T-cell (primary cell): Measurements from ENCODE around the gene WDR26. TPM values are rescaled to one million over a fixed set of nuclear protein-coding genes. Genes with fewer than 3 reads are reported as not detected.
A peak's percentile ranks its signal among the peaks of the same experiment; 100 is the strongest.

Experiments used
- ATAC-seq, 4 experiments: fragments of 200-7000 bp in 3 of 4; fragments of 150-1000 bp in 1 of 4; cut with Tn5 transposase; replicated peaks in 1 of 4; 1 replicate in 3 of 4; 2 replicates in 1 of 4; pipeline ENCODE4 v1.10.0; 2021; ENCODE audit warnings: moderate library complexity in 3 of 4, mild to moderate bottlenecking in 2 of 4, moderate number of reproducible peaks in 1 of 4
- CTCF ChIA-PET, 2 donors: fragments of 300-600 bp; sonication (Branson Sonifier 250); formaldehyde crosslinking; loops; one replicate each; lab custom pipeline; 2022; ENCODE audit warnings: antibody characterized with exemption in 2 of 2; lab: Charles Lee
- POLR2A ChIA-PET, 2 donors: fragments of 300-600 bp; sonication (Branson Sonifier 250); formaldehyde crosslinking; loops; one replicate each; lab custom pipeline; 2022; ENCODE audit warnings: antibody characterized with exemption in 2 of 2; lab: Charles Lee
- DNase-seq, 35 experiments: peaks; one replicate each; pipeline versions ENCODE4 v3.0.0 to v3.0.0-alpha.2; 2013 to 2023
- H3K27ac ChIP-seq: one replicate; pipeline ENCODE4 v1.5.1; 2013; ENCODE audit warnings: low read length
- H3K27me3 ChIP-seq, 2 experiments: replicated peaks in 1 of 2; 1 replicate in 1 of 2; 2 replicates in 1 of 2; pipeline versions ENCODE4 v1.6.1 to v1.7.0; 2013; ENCODE audit warnings: low read length in 1 of 2, mixed read lengths in 1 of 2; ENCODE audit not compliant: control insufficient read depth in 2 of 2, insufficient read depth in 2 of 2; ENCODE audit errors: extremely low read depth in 1 of 2
- H3K36me3 ChIP-seq, 2 donors: 1 replicate in 1 of 2; 2 replicates in 1 of 2; pipeline versions ENCODE4 v1.6.1 to v1.7.0; 2013; ENCODE audit warnings: low read length in 1 of 2; ENCODE audit not compliant: control insufficient read depth in 2 of 2, insufficient read depth in 1 of 2; ENCODE audit errors: extremely low read depth in 1 of 2
- H3K4me1 ChIP-seq, 2 experiments: 1 replicate in 1 of 2; 2 replicates in 1 of 2; pipeline versions ENCODE4 v1.6.1 to v1.7.0; 2013; ENCODE audit warnings: low read length in 2 of 2, mixed read lengths in 1 of 2; ENCODE audit not compliant: insufficient read depth in 2 of 2, control insufficient read depth in 1 of 2; ENCODE audit errors: extremely low read depth in 1 of 2
- H3K4me3 ChIP-seq, 2 donors: 1 replicate in 1 of 2; 2 replicates in 1 of 2; pipeline versions ENCODE4 v1.5.1 to v1.7.0; 2013; ENCODE audit warnings: mild to moderate bottlenecking in 2 of 2, low read length in 1 of 2, moderate library complexity in 1 of 2; ENCODE audit not compliant: control insufficient read depth in 1 of 2; ENCODE audit errors: extremely low read depth in 1 of 2
- H3K9me3 ChIP-seq: 2 replicates; pipeline ENCODE4 v1.7.0; 2013
- H3K27ac Mint-ChIP-seq, 2 donors: one replicate each; pipeline ENCODE4 v1.8.0; 2020 to 2021; ENCODE audit warnings: mild to moderate bottlenecking in 2 of 2, mixed read lengths in 2 of 2
- H3K27me3 Mint-ChIP-seq, 2 donors: one replicate each; pipeline ENCODE4 v1.8.0; 2021 to 2022; ENCODE audit warnings: mixed read lengths in 2 of 2
- H3K36me3 Mint-ChIP-seq: one replicate; pipeline ENCODE4 v1.8.0; 2021; ENCODE audit warnings: mixed read lengths
- H3K4me1 Mint-ChIP-seq, 3 donors: one replicate each; pipeline ENCODE4 v1.8.0; 2020 to 2022; ENCODE audit warnings: mixed read lengths in 3 of 3, mild to moderate bottlenecking in 1 of 3
- H3K4me3 Mint-ChIP-seq, 3 donors: one replicate each; pipeline ENCODE4 v1.8.0; 2020 to 2022; ENCODE audit warnings: mild to moderate bottlenecking in 3 of 3, mixed read lengths in 3 of 3, moderate library complexity in 3 of 3
- H3K9me3 Mint-ChIP-seq, 3 donors: one replicate each; pipeline ENCODE4 v1.8.0; 2020 to 2022; ENCODE audit warnings: mixed read lengths in 3 of 3
- WGBS: methylation state at CpG from one replicate; pipeline ENCODE4 v1.1.5; 2013; ENCODE audit warnings: missing lambda C conversion rate; ENCODE audit not compliant: insufficient coverage; 5-methylcytosine and 5-hydroxymethylcytosine counted together
- total RNA-seq, 35 experiments: library from RNA in 6 of 35; stranded (reverse) in 6 of 35; fragments of 120-200 nt in 1 of 35; gene quantifications; one replicate each; pipeline versions ENCODE4 v1.2.1 to v1.2.4 and lab custom pipeline; 2013 to 2026

WDR26 gene
- total RNA-seq, 5 donors from 2014 or later (not counting 1 experiment from before 2014, with no cell fraction given): 90.7 to 166 (median 96.3) TPM

DNA sequence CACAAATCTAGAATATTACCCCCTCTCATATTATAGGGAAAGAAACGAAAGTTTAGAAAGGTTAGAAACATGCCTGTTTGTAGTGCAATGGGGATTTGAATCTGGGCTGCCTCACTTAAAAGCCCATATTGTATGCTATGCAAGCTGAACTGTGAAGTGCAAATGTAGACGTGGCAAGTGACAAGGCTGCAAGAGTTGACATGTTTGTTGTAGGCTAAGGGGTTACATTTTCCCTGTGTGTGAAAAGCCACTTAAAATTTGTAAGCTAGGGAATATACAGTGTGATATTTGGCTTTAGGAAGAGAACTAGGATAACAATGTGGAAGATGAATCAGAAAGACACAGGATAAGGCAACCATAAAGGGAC, 29.0 kb downstream of the WDR26 start:
- Mint-ChIP-seq H3K27me3 (no peaks in the 10 kb centered on the region), H3K9me3 (no peaks in the 10 kb centered on the region), H3K36me3 (peaks cover 47% of the 10 kb centered on the region), H3K4me3 (no peak overlapping the region), H3K4me1 (peaks cover 22 to 41% (median 37%) of the 10 kb centered on the region in 3 donors), H3K27ac (peak overlapping the region; percentile 27 to 41)
- CTCF ChIA-PET: interaction anchor here in 1 of 2 donors (0.6 kb wide), 1 partner anchor 10 kb away, joined by 4 read pairs; no protein-coding TSS in a partner anchor
- POLR2A ChIA-PET: interaction anchor here (0.6 kb wide), 2 partner anchors 11 to 13 kb away, joined by 3 to 4 read pairs; no protein-coding TSS in a partner anchor
- peaks cover 0 to 4% of the 10 kb centered on the region in 2 experiments for H3K4me1 ChIP-seq
- no peaks in the 10 kb centered on the region for H3K27me3 ChIP-seq
- 100% methylated on average over 1 of the region's 2 CpGs for WGBS
- no peak overlapping the region for H3K4me3 ChIP-seq
- H3K9me3 ChIP-seq: no peaks in the 10 kb centered on the region
- DNase-seq (no peak), ATAC-seq (no peak)
- H3K36me3 ChIP-seq: peaks cover 4 to 67% of the 10 kb centered on the region in 2 donors
- no peak overlapping the region for H3K27ac ChIP-seq

DNA sequence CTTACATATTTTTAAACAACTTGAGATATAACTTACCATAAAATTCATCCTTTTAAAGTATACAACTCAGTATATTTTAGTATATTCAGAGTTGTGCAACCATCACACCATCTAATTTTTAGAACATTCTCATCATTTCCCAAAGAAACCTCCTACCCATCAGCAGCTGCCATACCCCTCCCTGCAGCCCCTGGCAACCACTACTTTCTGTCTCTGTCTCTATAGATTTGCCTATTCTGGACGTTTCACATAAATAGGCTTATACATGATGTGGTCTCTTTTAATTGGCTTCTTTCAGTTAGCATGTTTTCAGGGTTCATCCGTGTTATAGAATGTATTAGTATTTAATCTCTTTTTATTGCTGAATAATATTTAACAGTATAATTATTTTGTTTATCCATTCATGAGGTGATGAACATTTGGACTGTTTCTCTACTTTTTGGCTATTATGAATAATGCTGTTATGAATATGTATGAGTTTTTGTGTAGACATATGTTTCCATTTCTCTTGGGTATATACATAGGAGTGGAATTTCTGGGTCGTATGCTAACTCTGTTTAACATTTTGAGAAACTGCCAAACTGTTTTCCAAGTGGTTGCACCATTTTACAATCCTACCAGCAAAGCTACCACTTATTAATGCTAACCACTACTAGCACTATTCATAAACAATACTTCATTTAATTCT, 29.5 kb downstream of the WDR26 start:
- no peaks in the 10 kb centered on the region for H3K27me3 Mint-ChIP-seq
- ChIA-PET POLR2A (interaction anchor here (0.5 to 1.0 kb wide), 5 partner anchors 14 to 54 kb away, joined by 3 to 7 read pairs (median 3); no protein-coding TSS in a partner anchor), CTCF (interaction anchor here in 1 of 2 donors (0.8 to 1.1 kb wide), 2 partner anchors 23 to 52 kb away, joined by 3 to 8 read pairs; no protein-coding TSS in a partner anchor)
- H3K9me3 ChIP-seq: no peaks in the 10 kb centered on the region
- peaks cover 0 to 4% of the 10 kb centered on the region in 2 experiments for H3K4me1 ChIP-seq
- H3K4me3 ChIP-seq: no peak overlapping the region
- no peaks in the 10 kb centered on the region for H3K9me3 Mint-ChIP-seq
- no peak overlapping the region for H3K27ac ChIP-seq
- peaks cover 3 to 66% of the 10 kb centered on the region in 2 donors for H3K36me3 ChIP-seq
- H3K27ac Mint-ChIP-seq: peak overlapping the region in 1 of 2 donors; percentile 62
- no peak for DNase-seq
- no CpG with 5 or more reads among the region's 3 CpGs for WGBS
- no peak overlapping the region for H3K4me3 Mint-ChIP-seq
- ATAC-seq: no peak
- H3K4me1 Mint-ChIP-seq: peaks cover 22 to 41% (median 37%) of the 10 kb centered on the region in 3 donors
- no peaks in the 10 kb centered on the region for H3K27me3 ChIP-seq
- H3K36me3 Mint-ChIP-seq: peaks cover 47% of the 10 kb centered on the region

DNA sequence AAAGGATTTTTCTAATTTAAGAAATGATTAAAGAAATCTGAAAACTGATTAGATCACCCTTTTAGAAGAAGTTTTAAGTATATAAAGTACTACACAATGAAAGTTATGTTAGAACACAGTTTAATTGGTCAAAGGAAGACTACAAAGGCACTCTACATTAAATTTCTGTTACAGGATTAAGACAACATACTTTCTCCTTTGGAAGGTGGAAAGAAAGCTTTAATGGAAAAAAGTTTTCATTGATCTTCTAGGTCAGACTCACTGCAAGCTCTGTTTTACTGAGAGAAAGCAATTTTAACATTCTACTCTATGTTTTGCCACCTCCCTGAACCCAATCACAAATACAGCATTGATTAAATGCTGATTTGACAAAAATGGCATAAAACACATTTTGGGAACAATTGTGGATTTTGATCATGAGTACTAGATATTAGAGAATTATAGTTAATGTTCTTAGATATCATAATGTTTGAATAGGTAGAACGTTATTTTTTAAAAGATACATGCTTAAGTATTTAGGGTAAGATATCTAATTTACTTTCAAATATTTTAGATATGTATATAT, 32.0 kb downstream of the WDR26 start:
- no peaks in the 10 kb centered on the region for H3K9me3 ChIP-seq
- no peak overlapping the region for H3K27ac ChIP-seq
- no peaks in the 10 kb centered on the region for H3K4me1 ChIP-seq
- POLR2A ChIA-PET: interaction anchor here (0.6 to 0.9 kb wide), 2 partner anchors 9 to 29 kb away, joined by 3 read pairs; no protein-coding TSS in a partner anchor
- WGBS: no CpG with 5 or more reads among the region's 1 CpG
- Mint-ChIP-seq H3K36me3 (peaks cover 56% of the 10 kb centered on the region), H3K9me3 (no peaks in the 10 kb centered on the region), H3K27me3 (no peaks in the 10 kb centered on the region), H3K4me3 (no peak overlapping the region), H3K27ac (no peak overlapping the region), H3K4me1 (peaks cover 30 to 37% (median 32%) of the 10 kb centered on the region in 3 donors)
- DNase-seq (no peak), ATAC-seq (no peak)
- peaks cover 3 to 72% of the 10 kb centered on the region in 2 donors for H3K36me3 ChIP-seq
- H3K27me3 ChIP-seq: no peaks in the 10 kb centered on the region
- H3K4me3 ChIP-seq: no peak overlapping the region
- CTCF ChIA-PET: interaction anchor here in 1 of 2 donors (1.1 kb wide), 1 partner anchor 36 kb away, joined by 3 read pairs; no protein-coding TSS in a partner anchor

DNA sequence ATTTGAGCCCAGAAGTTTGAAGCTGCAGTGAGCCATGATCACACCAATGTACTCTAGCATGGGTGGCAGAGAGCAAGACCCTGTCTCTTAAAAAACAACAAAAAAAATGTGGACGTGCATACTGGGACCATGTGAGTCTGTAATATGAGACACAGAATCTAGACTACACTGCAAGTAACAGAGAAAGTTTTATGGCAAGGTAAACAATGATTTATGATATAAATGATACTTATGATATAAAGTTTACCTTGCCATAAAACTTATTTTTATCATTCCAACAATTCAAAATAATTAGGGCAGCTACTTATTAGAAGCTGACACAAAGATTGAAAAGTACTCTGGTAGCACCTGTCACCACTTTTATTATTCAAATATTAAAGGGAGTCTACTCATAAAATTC, 34.7 kb downstream of the WDR26 start:
- Mint-ChIP-seq H3K36me3 (peaks cover 60% of the 10 kb centered on the region), H3K9me3 (no peaks in the 10 kb centered on the region), H3K27me3 (no peaks in the 10 kb centered on the region), H3K27ac (no peak overlapping the region), H3K4me3 (no peak overlapping the region), H3K4me1 (peaks cover 15 to 28% (median 18%) of the 10 kb centered on the region in 3 donors)
- POLR2A ChIA-PET: interaction anchor here (0.6 to 0.9 kb wide), 2 partner anchors 8 to 29 kb away, joined by 3 to 4 read pairs; no protein-coding TSS in a partner anchor
- Histone ChIP-seq H3K36me3 (peaks cover 3 to 74% of the 10 kb centered on the region in 2 donors), H3K4me3 (no peak overlapping the region), H3K27me3 (no peaks in the 10 kb centered on the region), H3K27ac (no peak overlapping the region), H3K4me1 (no peaks in the 10 kb centered on the region), H3K9me3 (no peaks in the 10 kb centered on the region)
- no CpG with 5 or more reads among the region's 1 CpG for WGBS
- no peak for ATAC-seq
- DNase-seq: no peak
- CTCF ChIA-PET: interaction anchor here in 1 of 2 donors (0.6 kb wide), 1 partner anchor 35 kb away, joined by 6 read pairs; the partner anchor contains the start of gene WDR26

DNA sequence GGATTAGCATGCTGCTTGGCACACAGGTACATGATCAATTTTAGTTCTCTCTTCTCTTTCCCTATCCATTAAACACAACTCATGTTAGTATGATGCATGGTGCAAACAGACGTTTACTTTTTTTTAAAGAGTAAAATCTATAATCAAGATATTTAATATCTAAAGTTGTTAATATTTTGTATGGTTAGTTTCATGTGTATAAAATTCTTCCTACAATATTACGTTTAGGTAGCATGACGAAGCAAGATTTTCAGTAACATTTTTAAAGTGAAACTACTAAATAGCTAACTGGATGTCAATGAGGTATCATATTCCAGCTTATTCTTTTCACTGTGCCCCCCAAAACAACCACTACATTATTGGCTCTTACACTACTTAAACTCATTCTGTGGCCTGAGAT, 41.3 kb downstream of the WDR26 start:
- Histone ChIP-seq H3K27me3 (no peaks in the 10 kb centered on the region), H3K4me3 (no peak overlapping the region), H3K36me3 (peaks cover 2 to 82% of the 10 kb centered on the region in 2 donors), H3K9me3 (no peaks in the 10 kb centered on the region), H3K27ac (no peak overlapping the region), H3K4me1 (peaks cover 0 to 4% of the 10 kb centered on the region in 2 experiments)
- ATAC-seq (no peak), DNase-seq (no peak)
- H3K36me3 Mint-ChIP-seq: peaks cover 69% of the 10 kb centered on the region
- POLR2A ChIA-PET: interaction anchor here in 1 of 2 donors (0.5 kb wide), 1 partner anchor 26 kb away, joined by 5 read pairs; no protein-coding TSS in a partner anchor
- no peak overlapping the region for H3K4me3 Mint-ChIP-seq
- H3K27me3 Mint-ChIP-seq: no peaks in the 10 kb centered on the region
- no peaks in the 10 kb centered on the region for H3K9me3 Mint-ChIP-seq
- H3K4me1 Mint-ChIP-seq: peaks cover 5 to 29% (median 12%) of the 10 kb centered on the region in 3 donors
- CTCF ChIA-PET: interaction anchor here in 1 of 2 donors (0.6 kb wide), 1 partner anchor 241 kb away, joined by 3 read pairs; no protein-coding TSS in a partner anchor
- H3K27ac Mint-ChIP-seq: peak overlapping the region in 1 of 2 donors; percentile 18
- WGBS: no CpG with 5 or more reads among the region's 3 CpGs
